ENCODE data around the gene RIOK3.

GRCh38 chr18:23528580-23529472 lies 75.7 kb downstream of the RIOK3 start:
- no peak for TF ChIP-seq POLR2A (IDR thresholded peaks at IDR 0.05)
- TF ChIP-seq CTCF (IDR thresholded peaks at IDR 0.05 in 4 of 5, conservative IDR thresholded peaks at IDR 0.05 in 1 of 5), result no peak
